HG02870 (cell line): ENCODE measurements around the gene MARCHF10.

Experiments
- ATAC-seq: cut with Tn5 transposase; IDR thresholded peaks from one replicate; pipeline ENCODE4 v1.9.1; 2021; ENCODE audit warnings: mild to moderate bottlenecking, moderate library complexity; ENCODE audit not compliant: unreplicated experiment

Gene MARCHF10

GRCh38 chr17:62681061-62681938 lies 126.8 kb downstream of the MARCHF10 start:
- ATAC-seq = no peak

- no peak for ATAC-seq
Measured at GRCh38 chr17:62680541-62681052, 127.5 kb downstream of the MARCHF10 start.

DNA sequence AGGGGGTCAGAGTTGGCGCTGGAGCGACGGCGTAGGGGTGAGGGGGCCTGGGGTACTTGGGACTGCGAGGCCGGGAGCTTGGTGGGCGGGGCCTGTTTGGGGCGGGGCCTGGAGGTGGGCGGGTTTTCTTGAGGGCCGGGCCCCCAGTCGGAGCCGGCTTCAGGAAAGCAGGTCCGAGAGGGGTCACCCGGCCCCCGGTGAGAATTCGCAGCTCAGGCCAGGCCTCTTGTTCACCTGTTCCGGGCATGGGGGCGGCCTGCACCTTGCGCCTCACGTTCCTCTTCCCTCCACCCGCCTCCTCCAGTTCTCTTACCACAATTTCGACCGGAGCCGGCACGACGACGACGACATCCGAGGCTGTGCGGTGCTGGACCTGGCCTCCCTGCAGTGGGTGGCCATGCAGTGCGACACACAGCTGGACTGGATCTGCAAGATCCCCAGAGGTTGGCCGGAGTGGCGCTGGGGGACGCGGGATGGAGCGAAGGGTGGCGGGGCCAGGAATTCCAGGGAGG lies 128.2 kb downstream of the MARCHF10 start:
- no peak for ATAC-seq

GRCh38 chr17:62678214-62678919 lies 129.7 kb downstream of the MARCHF10 start:
- no peak for ATAC-seq

GRCh38 chr17:62676952-62677596 lies 131.0 kb downstream of the MARCHF10 start:
- ATAC-seq = no peak

DNA sequence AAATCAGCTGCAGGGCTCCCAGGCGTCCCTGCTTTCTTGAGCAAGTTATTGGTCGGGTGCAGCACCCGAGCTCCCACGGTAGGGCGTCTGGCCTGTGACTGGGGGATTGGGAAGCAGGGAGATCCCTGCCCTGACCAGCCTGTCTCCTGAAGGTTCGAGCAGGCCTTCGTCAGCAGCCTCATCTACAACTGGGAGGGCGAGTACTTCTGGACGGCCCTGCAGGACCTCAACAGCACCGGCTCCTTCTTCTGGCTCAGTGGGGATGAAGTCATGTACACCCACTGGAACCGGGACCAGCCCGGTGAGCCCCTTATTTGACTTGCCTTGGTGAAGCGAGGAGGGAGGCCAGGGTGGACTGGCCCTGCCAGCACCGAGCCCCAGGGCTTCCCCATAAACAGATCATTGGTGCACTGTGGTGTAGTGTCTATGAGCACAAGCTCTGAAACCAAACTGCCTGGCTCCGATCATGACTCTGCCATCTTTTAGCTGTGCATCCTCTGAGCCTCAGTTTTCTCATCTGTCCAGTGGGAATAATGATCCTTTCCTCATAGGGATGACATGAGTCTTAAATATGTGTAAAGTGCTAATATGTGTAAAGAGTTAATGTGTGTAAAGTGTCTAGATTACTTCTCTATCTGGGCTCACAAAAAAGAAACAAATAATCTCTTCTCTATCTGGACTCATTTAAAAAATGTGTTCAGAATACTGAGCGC lies 131.7 kb downstream of the MARCHF10 start:
- no peak for ATAC-seq

- ATAC-seq = no peak
Measured at GRCh38 chr17:62675701-62676100, 132.4 kb downstream of the MARCHF10 start.

DNA sequence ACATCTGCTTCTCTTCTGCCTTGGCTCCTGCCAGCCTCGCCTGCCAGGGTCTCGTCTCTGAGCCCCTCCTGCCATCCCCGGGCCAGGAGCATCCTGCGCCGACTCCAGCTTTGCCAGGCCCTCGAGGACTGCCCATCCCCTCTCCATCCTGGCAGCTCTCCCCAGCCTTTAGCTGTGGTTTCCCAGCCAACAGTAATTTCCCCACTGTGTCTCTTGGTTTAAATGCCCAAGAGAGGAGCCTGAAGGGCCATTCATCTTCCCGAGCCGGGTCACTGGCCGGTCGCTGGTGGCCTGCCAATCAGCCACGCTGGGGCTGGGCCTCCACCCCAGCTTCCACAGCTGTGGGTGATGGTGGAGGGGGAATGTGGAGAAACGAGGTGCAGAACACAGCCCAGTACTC lies 132.9 kb downstream of the MARCHF10 start:
- no peak for ATAC-seq

DNA sequence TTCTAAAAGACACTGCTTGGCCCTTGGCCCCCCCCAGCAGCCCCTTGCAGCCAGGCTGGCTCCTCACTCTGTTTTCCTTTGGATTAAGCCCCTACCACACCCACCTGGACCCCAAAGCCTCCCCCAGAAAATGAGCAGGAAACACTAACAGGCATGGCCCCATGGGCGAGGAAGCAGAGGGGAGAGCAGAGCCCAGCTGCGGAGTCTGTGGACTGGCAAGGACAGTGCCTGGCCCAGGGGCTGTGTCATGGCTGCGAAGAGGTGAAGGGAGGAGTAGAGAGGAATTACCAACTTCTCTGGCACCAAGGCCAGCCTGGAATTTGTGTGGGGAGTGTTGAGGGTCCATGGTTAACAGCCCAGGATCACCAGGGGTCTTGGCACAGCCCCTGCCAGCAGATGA lies 133.3 kb downstream of the MARCHF10 start:
- no peak for ATAC-seq

DNA sequence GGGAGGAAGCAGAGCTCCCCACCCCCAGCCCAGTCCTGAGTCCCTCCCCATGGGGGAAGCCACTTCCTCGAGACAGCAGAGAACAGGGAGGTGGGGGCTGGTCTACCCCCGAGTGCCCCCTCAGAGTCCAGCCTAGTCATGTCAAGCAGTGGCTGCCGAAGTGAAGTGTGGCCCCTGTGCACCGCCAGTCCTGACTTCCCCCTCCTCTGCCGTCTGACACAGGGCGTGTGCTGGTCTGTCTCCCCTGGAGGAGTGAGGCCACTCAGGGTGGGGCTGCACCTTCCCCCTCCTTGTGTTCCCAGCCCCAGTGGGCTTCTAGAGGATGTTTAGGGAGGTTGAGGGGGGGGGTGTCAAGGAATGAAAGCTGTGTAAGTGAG lies 133.8 kb downstream of the MARCHF10 start:
- no peak for ATAC-seq

DNA sequence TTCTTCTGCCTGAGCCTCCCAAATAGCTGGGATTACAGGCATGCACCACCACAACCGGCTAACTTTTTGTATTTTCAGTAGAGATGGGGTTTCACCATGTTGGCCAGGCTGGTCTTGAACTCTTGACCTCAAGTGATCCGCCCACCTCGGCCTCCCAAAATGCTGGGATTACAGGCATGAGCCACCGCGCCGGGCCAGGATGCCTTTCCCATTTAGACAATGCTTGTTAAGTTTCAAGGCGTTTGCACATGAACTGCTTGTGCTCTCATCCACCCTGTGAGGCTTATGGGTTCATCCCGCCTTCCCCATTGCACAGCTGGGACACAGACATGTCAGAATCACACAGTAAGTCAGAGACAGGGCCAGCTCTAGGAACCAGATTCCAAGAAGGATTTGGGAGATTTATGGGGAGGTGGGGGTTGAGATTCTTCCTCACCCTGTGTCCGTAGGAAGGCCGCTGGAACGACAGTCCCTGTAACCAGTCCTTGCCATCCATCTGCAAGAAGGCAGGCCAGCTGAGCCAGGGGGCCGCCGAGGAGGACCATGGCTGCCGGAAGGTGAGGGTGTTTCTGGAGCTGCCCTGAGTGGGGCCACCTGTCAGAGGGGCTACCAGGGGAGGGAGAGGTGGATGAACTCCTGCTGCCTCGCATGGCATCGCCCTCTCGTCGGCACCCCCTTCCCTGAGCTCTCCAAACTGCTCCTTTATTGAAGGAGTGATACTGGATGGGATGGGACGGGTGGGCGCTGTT lies 134.3 kb downstream of the MARCHF10 start:
- ATAC-seq = no peak

DNA sequence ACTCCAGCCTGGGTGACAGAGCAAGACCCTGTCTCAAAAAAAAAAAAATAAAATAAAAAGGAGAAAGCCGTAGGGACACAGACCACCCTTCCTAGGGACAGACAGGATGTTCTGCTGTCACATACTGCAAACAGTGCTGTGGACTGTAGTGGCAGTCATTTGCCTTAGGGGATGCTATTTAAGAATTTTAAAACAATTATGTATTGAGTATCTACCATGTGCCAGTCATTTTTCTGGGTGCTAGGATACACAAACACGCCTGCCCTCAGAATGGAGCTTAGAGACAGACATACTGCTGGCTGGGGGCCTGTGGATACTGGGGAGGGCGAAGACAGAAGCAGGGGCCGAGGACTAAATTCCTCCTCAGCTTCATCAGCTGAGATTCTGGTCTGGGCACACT lies 135.2 kb downstream of the MARCHF10 start:
- ATAC-seq = no peak

GRCh38 chr17:62671553-62671952 lies 136.6 kb downstream of the MARCHF10 start:
- ATAC-seq = no peak

GRCh38 chr17:62670202-62670821 lies 137.8 kb downstream of the MARCHF10 start:
- ATAC-seq = no peak

DNA sequence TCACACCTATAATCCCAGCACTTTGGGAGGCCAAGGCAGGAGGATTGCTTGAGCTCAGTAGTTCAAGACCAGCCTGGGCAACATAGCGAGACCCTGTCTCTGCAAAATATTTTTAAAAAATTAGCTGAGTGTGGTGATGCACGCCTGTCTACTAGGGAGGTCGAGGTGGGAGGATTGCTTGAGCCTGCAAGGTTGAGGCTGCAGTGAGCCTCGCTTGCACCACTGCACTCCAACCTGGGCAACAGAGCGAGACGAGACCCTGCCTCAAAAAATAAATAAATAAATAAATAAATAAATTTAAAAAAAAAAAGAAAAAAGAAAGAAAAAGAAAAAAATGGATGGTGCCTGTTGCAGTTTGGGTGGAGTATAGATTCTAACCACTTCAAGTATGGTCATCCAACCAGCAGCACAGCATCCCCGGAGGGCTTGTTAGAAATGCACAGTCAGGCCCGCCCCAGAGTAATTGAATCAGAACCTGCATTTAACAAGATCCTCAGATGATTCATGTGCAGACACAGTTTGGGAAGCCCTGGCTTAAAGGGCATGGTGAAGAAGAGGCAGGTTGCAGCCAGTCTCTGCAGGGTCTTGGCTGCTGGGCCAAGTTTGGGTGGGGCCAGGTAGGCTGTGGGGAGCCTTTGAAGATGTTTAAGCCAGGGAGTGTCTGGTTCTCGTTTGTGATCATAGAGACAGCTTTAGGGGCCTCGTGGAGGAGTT lies 139.9 kb downstream of the MARCHF10 start:
- ATAC-seq = no peak

GRCh38 chr17:62666801-62667591 lies 141.1 kb downstream of the MARCHF10 start:
- no peak for ATAC-seq

- ATAC-seq = no peak
Measured at GRCh38 chr17:62666061-62666800, 141.9 kb downstream of the MARCHF10 start.
